NT2/D1 (cell line): ENCODE results near the gene TRAPPC2L.

Experiments used
- YY1 ChIP-seq: IDR thresholded peaks from 2 replicates; pipeline ENCODE4 v1.6.1; 2011; ENCODE audit not compliant: insufficient read length, insufficient read depth
- ZNF274 ChIP-seq: IDR thresholded peaks from 2 replicates; pipeline ENCODE4 v1.6.1; 2011; ENCODE audit warnings: mild to moderate bottlenecking, low read depth, low read length

DNA sequence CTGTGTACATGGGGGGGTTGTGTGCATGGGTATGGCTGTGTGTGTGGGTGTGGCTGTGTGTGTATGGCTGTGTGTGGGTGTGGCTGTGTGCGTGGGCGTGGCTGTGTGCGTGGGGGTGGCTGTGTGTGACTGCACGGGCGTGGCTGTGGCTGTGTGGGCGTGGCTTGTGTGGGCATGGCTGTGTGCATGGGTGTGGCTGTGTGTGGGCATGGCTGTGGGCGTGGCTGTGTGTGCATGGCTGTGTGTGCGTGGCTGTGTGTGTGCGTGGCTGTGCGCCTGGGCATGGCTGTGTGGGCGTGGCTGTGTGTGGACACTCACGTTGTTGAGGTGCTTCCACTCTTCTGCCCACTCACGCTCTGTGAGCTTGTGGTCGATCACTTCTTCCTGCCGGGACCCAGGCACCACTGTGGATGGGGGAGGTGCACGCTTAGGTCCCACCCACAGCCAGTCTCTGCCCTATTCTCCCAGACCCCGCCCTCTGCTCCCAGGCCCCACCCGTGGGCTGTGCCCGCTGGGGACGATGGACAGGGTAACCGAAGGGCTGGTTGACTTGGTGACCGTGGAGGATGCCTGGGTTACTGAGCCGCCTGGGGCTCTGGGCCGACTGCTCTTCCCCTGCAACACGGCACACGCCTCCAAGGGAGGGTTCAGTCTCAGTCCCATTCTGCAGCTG, 25.6 kb downstream of the TRAPPC2L start:
- no peak for TF ChIP-seq ZNF274
- no peak for TF ChIP-seq YY1
